ENCODE data around the gene SIX6.

GRCh38 chr14:60509438-60510253 is 700 bp downstream of the SIX6 start:
- TF ChIP-seq POLR2A (IDR thresholded peaks at IDR 0.05), result no peak
- TF ChIP-seq CTCF (IDR thresholded peaks at IDR 0.05), result no peak

All from vagina (tissue), 2 donors.